IPS-18a (cell line): Measurements from ENCODE around the gene TNFRSF1A.
"Not testable (repeated sequence)": the region's sequence is repeated elsewhere in the genome, so short reads cannot be mapped to it uniquely, and the experiment has no call there.

ENCODE experiments used
- H3K27ac ChIP-seq: one replicate; pipeline ENCODE4 v1.5.1; 2013; ENCODE audit warnings: low read length
- H3K27me3 ChIP-seq: one replicate; pipeline ENCODE4 v1.6.1; 2013; ENCODE audit warnings: mild to moderate bottlenecking, low read length; ENCODE audit not compliant: control insufficient read depth, insufficient read depth
- H3K36me3 ChIP-seq: one replicate; pipeline ENCODE4 v1.6.1; 2013; ENCODE audit warnings: low read depth, low read length; ENCODE audit not compliant: control insufficient read depth
- H3K4me1 ChIP-seq: one replicate; pipeline ENCODE4 v1.6.1; 2013; ENCODE audit warnings: low read depth, low read length; ENCODE audit not compliant: control insufficient read depth
- H3K4me3 ChIP-seq: one replicate; pipeline ENCODE4 v1.5.1; 2013; ENCODE audit warnings: low read length
- H3K9ac ChIP-seq: one replicate; pipeline ENCODE4 v1.6.1; 2013; ENCODE audit warnings: mild to moderate bottlenecking, low read length, moderate library complexity
- H3K9me3 ChIP-seq: one replicate; pipeline ENCODE4 v1.6.1; 2013; ENCODE audit warnings: low read depth, low read length; ENCODE audit not compliant: control insufficient read depth

TNFRSF1A gene

DNA sequence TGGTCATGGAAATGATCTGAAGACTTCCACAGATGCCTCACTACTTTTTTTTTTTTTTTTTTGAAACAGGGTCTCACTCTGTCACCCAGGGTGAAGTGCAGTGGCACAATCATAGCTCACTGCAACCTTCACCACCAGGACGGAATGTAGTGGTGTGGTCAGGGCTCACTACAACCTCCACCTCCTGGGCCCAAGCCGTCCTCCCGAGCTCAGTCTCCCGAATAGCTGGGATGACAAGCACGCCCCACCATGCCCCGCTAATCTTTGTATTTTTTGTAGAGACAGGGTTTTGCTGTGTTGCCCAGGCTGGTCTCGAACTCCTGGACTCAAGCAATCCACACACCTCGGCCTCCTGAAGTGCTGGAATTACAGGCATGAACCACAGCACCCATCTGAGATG, 3.3 kb downstream of the TNFRSF1A start:
- not testable (repeated sequence) for H3K4me3 ChIP-seq

GRCh38 chr12:6337958-6338433, 3.9 kb downstream of the TNFRSF1A start:
- Histone ChIP-seq H3K27me3 (no peaks in the 10 kb centered on the region), H3K9me3 (no peaks in the 10 kb centered on the region), H3K36me3 (peaks cover 11% of the 10 kb centered on the region), H3K4me1 (peaks cover 60% of the 10 kb centered on the region), H3K4me3 (peak overlapping the region; percentile 55), H3K9ac (no peak overlapping the region), H3K27ac (no peak overlapping the region)

More for the DNA sequence above, 3.3 kb downstream of the TNFRSF1A start:
- H3K9ac ChIP-seq, H3K27ac ChIP-seq, H3K9me3 ChIP-seq, H3K27me3 ChIP-seq, H3K36me3 ChIP-seq: not testable (repeated sequence)
- H3K4me1 ChIP-seq = peaks cover 66% of the 10 kb centered on the region

- H3K27ac ChIP-seq = peak overlapping the region; percentile 76
- peak overlapping the region; percentile 55 for H3K4me3 ChIP-seq
- H3K27me3 ChIP-seq = no peaks in the 10 kb centered on the region
- peaks cover 52% of the 10 kb centered on the region for H3K4me1 ChIP-seq
- no peaks in the 10 kb centered on the region for H3K9me3 ChIP-seq
- peak overlapping the region; percentile 78 for H3K9ac ChIP-seq
- peaks cover 20% of the 10 kb centered on the region for H3K36me3 ChIP-seq
Observed at GRCh38 chr12:6336889-6337853, 4.7 kb downstream of the TNFRSF1A start.

DNA sequence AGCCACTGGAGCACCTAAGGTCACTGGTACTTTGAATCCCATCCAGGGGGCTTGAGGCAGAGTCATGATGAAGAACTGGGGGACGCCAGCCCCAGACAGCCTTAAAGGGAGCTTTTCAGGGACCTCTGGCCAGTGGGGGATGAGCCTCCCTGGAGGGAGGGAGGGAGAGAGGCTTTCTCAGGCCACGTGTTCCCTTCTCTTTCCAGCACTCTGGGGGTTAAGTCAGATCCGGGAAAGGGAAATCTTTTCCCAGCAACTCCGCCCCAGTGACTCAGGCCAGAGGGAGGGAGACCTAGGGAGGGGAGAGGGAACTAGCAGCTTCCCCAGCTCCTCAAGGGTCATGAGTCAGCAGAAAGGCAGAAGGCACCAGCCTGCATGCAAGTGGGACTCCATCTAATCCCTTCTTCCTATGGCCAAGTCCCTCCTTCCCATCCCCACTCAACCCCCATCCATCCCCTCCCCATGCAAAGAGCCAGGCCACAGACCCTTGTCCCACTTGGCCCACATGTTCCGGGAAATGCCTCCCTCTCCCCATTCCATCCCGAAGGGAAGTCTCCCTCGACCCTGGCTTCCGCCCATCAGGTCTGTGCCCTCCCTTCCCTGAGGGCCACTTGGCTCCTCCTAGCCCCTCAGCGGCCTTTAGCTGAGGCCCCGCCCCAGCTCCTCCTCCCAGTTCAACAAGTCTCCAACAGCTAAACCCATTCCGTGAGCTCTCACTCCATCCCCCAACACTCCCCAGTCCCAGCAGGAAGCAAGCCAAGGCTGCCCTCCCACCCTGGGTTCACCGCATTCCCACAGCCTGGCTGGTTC, 5.6 kb downstream of the TNFRSF1A start:
- Histone ChIP-seq H3K36me3 (peaks cover 26% of the 10 kb centered on the region), H3K27ac (peak overlapping the region; percentile 96), H3K4me1 (peaks cover 50% of the 10 kb centered on the region)

DNA sequence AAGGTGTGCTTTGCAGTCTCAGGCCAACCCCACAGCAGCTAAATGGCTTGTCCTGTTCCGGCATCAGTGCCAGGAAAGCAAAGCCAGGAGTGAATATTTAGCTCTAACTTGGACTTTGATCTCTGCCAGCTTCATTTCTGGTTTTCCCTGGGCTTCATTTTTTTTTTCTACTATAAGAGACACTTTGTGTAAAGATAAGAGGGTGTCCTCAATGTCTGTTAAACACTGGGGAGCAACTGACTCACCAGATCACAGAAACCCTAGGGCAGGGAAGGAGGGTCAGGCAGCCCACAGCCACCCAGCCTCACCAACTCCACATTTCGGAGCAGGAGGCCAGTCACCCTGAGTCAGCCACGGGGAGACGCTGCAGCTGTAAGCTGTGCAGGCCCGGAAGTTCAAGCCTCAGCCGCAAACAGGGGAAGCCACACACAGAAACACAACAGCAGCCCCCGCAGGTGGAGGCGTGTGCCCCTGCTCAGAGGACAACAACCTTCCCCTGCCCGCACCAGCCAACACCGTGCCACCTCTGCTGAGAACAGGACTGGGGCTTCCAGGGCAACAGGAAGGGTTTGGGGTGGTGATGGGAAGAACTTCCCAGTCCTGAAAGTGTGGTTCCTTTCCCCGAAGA, 6.3 kb downstream of the TNFRSF1A start:
- H3K4me1 ChIP-seq = peaks cover 50% of the 10 kb centered on the region
- H3K4me3 ChIP-seq = peak overlapping the region; percentile 55
- peak overlapping the region; percentile 78 for H3K9ac ChIP-seq
- H3K9me3 ChIP-seq = no peaks in the 10 kb centered on the region
- peak overlapping the region; percentile 96 for H3K27ac ChIP-seq
- no peaks in the 10 kb centered on the region for H3K27me3 ChIP-seq
- peaks cover 33% of the 10 kb centered on the region for H3K36me3 ChIP-seq

More for the DNA sequence above, 5.6 kb downstream of the TNFRSF1A start:
- Histone ChIP-seq H3K9ac (peak overlapping the region; percentile 78), H3K9me3 (no peaks in the 10 kb centered on the region), H3K4me3 (peak overlapping the region; percentile 55), H3K27me3 (no peaks in the 10 kb centered on the region)

GRCh38 chr12:6334940-6335450, 6.9 kb downstream of the TNFRSF1A start:
- peak overlapping the region; percentile 78 for H3K9ac ChIP-seq

DNA sequence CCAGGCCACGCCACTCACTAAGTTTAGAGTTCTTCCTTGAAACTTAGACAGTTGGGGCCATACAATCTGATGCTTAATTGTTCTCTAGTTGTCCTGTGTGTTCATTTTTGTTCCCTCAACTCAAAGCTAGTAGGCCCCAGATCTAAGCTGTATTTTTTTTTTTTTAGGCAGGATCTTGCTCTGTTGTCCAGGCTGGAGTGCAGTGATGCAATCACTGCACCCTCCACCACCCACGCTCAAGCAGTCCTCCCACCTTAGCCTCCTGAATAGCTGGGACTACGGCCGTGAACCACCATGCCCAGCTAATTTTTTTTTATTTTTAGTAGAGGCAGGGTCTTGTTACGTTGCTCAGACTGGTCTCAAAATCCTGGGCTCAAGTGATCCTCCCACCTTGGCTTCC, 7.5 kb downstream of the TNFRSF1A start:
- H3K4me1 ChIP-seq = peaks cover 39% of the 10 kb centered on the region
- H3K9ac ChIP-seq = no peak overlapping the region
- peaks cover 41% of the 10 kb centered on the region for H3K36me3 ChIP-seq
- no peaks in the 10 kb centered on the region for H3K9me3 ChIP-seq
- no peaks in the 10 kb centered on the region for H3K27me3 ChIP-seq
- H3K4me3 ChIP-seq = no peak overlapping the region
- no peak overlapping the region for H3K27ac ChIP-seq

More at GRCh38 chr12:6334940-6335450, 6.9 kb downstream of the TNFRSF1A start:
- H3K27ac ChIP-seq = no peak overlapping the region
- no peaks in the 10 kb centered on the region for H3K9me3 ChIP-seq
- peaks cover 38% of the 10 kb centered on the region for H3K36me3 ChIP-seq
- H3K27me3 ChIP-seq = no peaks in the 10 kb centered on the region
- no peak overlapping the region for H3K4me3 ChIP-seq
- H3K4me1 ChIP-seq = peaks cover 46% of the 10 kb centered on the region

DNA sequence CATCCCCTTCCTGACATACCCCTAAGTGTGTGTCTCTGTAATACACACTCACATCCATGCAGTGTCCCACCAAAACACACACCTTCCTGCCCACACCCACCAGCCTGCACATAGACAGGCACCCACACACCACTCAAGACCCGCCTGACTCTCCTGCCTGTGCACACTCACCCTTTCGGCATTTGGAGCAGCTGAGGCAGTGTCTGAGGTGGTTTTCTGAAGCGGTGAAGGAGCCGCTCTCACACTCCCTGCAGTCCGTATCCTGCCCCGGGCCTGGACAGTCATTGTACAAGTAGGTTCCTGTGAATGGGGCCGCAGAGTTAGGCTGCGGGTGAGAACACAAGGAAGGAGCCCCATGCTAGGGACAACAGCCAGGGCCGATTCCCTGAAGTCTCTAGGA, 8.3 kb downstream of the TNFRSF1A start:
- no peaks in the 10 kb centered on the region for H3K9me3 ChIP-seq
- H3K27ac ChIP-seq = no peak overlapping the region
- peaks cover 48% of the 10 kb centered on the region for H3K36me3 ChIP-seq
- no peak overlapping the region for H3K9ac ChIP-seq
- H3K4me1 ChIP-seq = peaks cover 34% of the 10 kb centered on the region
- no peaks in the 10 kb centered on the region for H3K27me3 ChIP-seq
- no peak overlapping the region for H3K4me3 ChIP-seq

GRCh38 chr12:6333029-6333428, 8.8 kb downstream of the TNFRSF1A start:
- no peak overlapping the region for H3K4me3 ChIP-seq
- H3K36me3 ChIP-seq = peaks cover 53% of the 10 kb centered on the region
- H3K27ac ChIP-seq = no peak overlapping the region
- no peak overlapping the region for H3K9ac ChIP-seq
- H3K4me1 ChIP-seq = peaks cover 30% of the 10 kb centered on the region
- no peaks in the 10 kb centered on the region for H3K9me3 ChIP-seq
- no peaks in the 10 kb centered on the region for H3K27me3 ChIP-seq

- peaks cover 55% of the 10 kb centered on the region for H3K36me3 ChIP-seq
- no peak overlapping the region for H3K4me3 ChIP-seq
- H3K9me3 ChIP-seq = no peaks in the 10 kb centered on the region
- no peaks in the 10 kb centered on the region for H3K27me3 ChIP-seq
- H3K27ac ChIP-seq = no peak overlapping the region
- peaks cover 28% of the 10 kb centered on the region for H3K4me1 ChIP-seq
- no peak overlapping the region for H3K9ac ChIP-seq
Observed at GRCh38 chr12:6332459-6332858, 9.4 kb downstream of the TNFRSF1A start.
